A673 (cell line): ENCODE data around the gene ZNF516.

ENCODE experiments used
- CTCF ChIP-seq: fragments of 300-800, 200-600 bp; sonication (generic); conservative IDR thresholded peaks from 2 replicates; pipeline ENCODE4 v1.5.1; 2017; ENCODE audit warnings: low read depth, mild to moderate bottlenecking, antibody characterized with exemption, low read length, moderate library complexity, mixed read lengths
- EZH2 ChIP-seq: fragments of 200-600 bp; sonication (generic); IDR thresholded peaks from 2 replicates; pipeline ENCODE4 v1.6.1; 2017; ENCODE audit warnings: borderline replicate concordance, low read depth, mild to moderate bottlenecking, mixed read lengths, antibody characterized with exemption, low read length; ENCODE audit not compliant: poor library complexity, severe bottlenecking

GRCh38 chr18:76514573-76514972 lies 19.5 kb upstream of the ZNF516 start:
- TF ChIP-seq CTCF: no peak
- no peak for TF ChIP-seq EZH2
